Naive thymus-derived CD8-positive, alpha-beta T cell (primary cell): ENCODE results near the gene OTOP2. TPM values are rescaled to one million over a fixed set of nuclear protein-coding genes. Genes with fewer than 3 reads are reported as not detected.
A peak's percentile ranks its signal among the peaks of the same experiment; 100 is the strongest.

Source experiments
- ATAC-seq, 2 donors: fragments of 150-1000 bp; cut with Tn5 transposase in 1 of 2; sonication (Bioruptor Pico), chemical (Tn5 transposase) in 1 of 2; 1 replicate in 1 of 2; 2 replicates in 1 of 2; pipeline ENCODE4 v1.10.0; 2021; ENCODE audit warnings: mild to moderate bottlenecking in 2 of 2, moderate library complexity in 2 of 2
- POLR2A ChIA-PET: fragments of 350-600 bp; sonication (Branson Sonifier 250); formaldehyde crosslinking; loops from one replicate; lab custom pipeline; 2021; ENCODE audit warnings: antibody characterized with exemption; lab: Charles Lee
- DNase-seq, 10 donors: peaks; one replicate each; pipeline versions ENCODE4 v3.0.0 to v3.0.0-alpha.2; 2020 to 2022
- H3K27ac Mint-ChIP-seq, 10 donors: one replicate each; pipeline ENCODE4 v1.8.0; 2020 to 2022; ENCODE audit warnings: mild to moderate bottlenecking in 10 of 10, mixed read lengths in 10 of 10, moderate library complexity in 4 of 10, inconsistent platforms in 1 of 10
- H3K27me3 Mint-ChIP-seq, 5 donors: one replicate each; pipeline ENCODE4 v1.8.0; 2021 to 2022; ENCODE audit warnings: mixed read lengths in 5 of 5
- H3K36me3 Mint-ChIP-seq, 3 donors: one replicate each; pipeline ENCODE4 v1.8.0; 2020 to 2022; ENCODE audit warnings: mixed read lengths in 3 of 3, mild to moderate bottlenecking in 2 of 3, inconsistent platforms in 1 of 3
- H3K4me1 Mint-ChIP-seq, 4 donors: one replicate each; pipeline ENCODE4 v1.8.0; 2021 to 2022; ENCODE audit warnings: mixed read lengths in 4 of 4
- H3K4me3 Mint-ChIP-seq, 10 donors: one replicate each; pipeline ENCODE4 v1.8.0; 2020 to 2022; ENCODE audit warnings: mild to moderate bottlenecking in 10 of 10, mixed read lengths in 10 of 10, moderate library complexity in 6 of 10, inconsistent platforms in 1 of 10
- H3K9me3 Mint-ChIP-seq, 9 donors: one replicate each; pipeline ENCODE4 v1.8.0; 2020 to 2022; ENCODE audit warnings: mixed read lengths in 9 of 9, mild to moderate bottlenecking in 3 of 9, inconsistent platforms in 1 of 9, moderate library complexity in 1 of 9
- polyA plus RNA-seq, 3 donors: library from polyadenylated mRNA; unstranded; fragments of 300-500 nt; fragmentation: Illumina TruSeq; gene quantifications; one replicate each; pipeline ENCODE4 v1.2.3, GENCODE V29; 2021
- total RNA-seq, 8 experiments: library from RNA in 2 of 8; stranded (reverse) in 2 of 8; gene quantifications; one replicate each; pipeline ENCODE4 v1.2.3 and lab custom pipeline; 2021 to 2026

OTOP2 gene
- total and polyA plus RNA-seq, 5 experiments from 2014 or later: not detected

DNA sequence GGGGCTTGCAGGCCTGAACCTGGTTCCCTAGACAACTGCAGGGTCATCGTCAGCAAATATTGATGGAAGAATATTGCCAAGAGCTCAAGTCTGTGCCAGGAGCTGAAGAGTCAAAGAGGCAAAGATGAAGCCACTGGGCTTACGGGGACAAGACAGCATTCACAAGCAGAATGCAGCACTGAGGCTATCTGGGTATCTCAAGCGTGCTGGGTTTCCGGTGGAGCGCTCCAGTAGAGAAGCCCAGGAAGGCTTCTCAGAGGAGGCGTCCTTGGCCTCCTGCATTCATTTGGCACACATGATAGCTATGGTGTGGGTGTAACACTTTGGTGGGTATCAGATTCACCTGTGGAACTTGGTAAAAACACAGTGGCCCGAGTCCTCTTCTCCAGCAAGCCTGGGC lies 33.5 kb upstream of the OTOP2 start:
- no peak for DNase-seq
- H3K4me1 Mint-ChIP-seq: peaks cover 3 to 9% (median 5%) of the 10 kb centered on the region in 4 donors
- H3K27me3 Mint-ChIP-seq: peaks cover 16 to 60% (median 29%) of the 10 kb centered on the region in 5 donors
- H3K4me3 Mint-ChIP-seq: no peak overlapping the region
- no peaks in the 10 kb centered on the region for H3K36me3 Mint-ChIP-seq
- POLR2A ChIA-PET: no interaction called here
- H3K27ac Mint-ChIP-seq: no peak overlapping the region
- H3K9me3 Mint-ChIP-seq: no peaks in the 10 kb centered on the region
- no peak for ATAC-seq

DNA sequence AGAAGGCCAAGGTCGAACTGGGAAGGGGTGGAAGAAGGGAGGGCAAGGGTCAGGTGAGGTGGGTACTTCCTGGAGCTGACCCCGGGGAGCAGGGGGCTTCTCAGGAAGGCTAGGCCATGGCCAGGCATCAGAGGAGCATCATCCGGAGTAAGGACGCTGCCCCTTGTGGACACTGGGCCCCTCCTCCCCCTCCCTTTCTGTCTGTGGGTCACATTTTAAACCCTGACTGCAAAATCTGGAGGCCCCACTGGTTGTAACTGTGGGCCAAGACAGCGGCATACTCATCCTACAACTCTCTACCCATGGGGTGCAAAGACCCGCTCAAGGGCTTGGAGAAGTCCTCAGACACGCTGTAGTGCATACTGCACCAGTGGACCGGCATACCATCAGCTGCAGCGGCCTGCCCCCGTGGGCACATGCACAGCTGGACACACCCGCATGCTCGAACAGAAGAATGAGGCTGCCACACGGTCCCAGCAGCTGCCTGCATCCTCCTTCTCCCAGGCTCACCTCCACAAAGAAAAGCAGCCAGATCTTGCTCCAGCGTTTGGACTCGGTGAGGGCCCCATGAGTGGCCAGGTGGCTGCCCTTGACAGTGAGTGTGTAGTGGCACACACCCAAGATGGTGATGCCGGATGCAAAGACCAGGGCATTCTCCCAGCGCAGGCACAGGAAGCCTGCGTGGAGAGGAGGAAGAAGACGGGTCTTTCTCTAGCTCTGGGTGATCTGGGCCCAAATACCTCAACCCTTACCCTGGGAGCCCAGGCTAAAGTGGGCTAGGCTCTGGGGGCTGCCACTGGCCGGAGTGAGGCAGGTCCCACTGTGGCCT lies 31.8 kb upstream of the OTOP2 start:
- H3K9me3 Mint-ChIP-seq: no peaks in the 10 kb centered on the region
- H3K4me3 Mint-ChIP-seq: peak overlapping the region in 3 of 10 donors; percentile 48 to 77 (median 61)
- POLR2A ChIA-PET: interaction anchor here (0.5 to 0.8 kb wide), 2 partner anchors 14 to 1497 kb away, joined by 3 read pairs; no protein-coding TSS in a partner anchor
- DNase-seq: no peak
- ATAC-seq: no peak
- H3K27me3 Mint-ChIP-seq: peaks cover 21 to 60% (median 36%) of the 10 kb centered on the region in 5 donors
- H3K27ac Mint-ChIP-seq: no peak overlapping the region
- H3K36me3 Mint-ChIP-seq: no peaks in the 10 kb centered on the region
- H3K4me1 Mint-ChIP-seq: peaks cover 2 to 9% (median 5%) of the 10 kb centered on the region in 4 donors

DNA sequence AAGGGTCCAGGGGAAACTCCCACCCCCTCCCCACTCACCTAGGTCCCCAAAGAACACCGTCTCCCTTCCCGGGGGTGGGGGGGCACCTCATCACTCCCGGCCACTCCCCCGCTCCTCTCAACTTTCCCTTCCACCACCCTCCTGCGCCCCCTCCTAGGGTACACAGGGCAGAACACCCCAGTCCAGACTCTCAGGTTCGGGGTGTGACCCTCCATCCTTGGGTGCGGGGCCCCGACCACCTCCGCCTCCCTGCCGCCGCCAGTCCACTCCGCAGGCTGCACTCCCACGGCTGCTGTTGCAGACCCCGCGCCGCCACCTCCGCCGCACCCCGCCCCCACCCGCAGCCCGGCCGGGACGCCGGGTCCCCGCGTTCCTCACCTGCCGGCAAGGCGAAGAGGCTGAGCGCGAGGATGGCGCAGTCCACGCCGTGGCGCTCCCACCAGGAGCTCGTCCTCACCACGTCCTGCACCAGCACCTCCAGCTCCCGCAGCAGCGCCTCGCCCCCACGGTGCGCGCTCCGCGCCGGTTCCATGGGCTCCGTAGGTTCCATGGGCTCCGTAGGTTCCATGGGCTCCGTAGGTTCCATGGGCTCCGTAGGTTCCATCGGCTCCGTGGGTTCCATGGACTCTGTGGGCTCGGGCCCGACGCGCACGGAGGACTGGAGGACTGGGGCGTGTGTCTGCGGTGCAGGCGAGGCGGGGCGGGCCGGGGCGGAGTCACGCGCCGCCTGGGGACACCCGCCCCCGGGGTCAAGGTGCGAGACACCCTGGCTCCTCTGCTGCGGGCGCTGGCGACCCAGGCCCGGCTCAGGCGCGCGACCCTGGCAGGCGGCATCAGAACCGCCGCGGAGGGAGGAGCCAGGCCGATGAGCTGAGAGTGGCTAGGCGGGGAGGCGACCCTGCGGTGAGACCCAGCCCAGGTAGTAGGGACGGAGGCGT lies 30.8 kb upstream of the OTOP2 start, which contains the start of gene FADS6:
TSS of gene FADS6 (minus strand) at position 660 of the 938 bp plus-strand sequence. CDS start at position 622, 38 bp downstream.
- no peaks in the 10 kb centered on the region for H3K36me3 Mint-ChIP-seq
- ATAC-seq (peak; percentile 70 to 72), DNase-seq (peak in 1 of 10 donors; percentile 11)
- H3K9me3 Mint-ChIP-seq: no peaks in the 10 kb centered on the region
- peak within 1 kb of the TSS; percentile 56 to 86 (median 74) for H3K4me3 Mint-ChIP-seq
- POLR2A ChIA-PET: interaction anchor here (0.8 kb wide), 1 partner anchor 15 kb away, joined by 3 read pairs; no protein-coding TSS in a partner anchor
- peaks cover 21 to 57% (median 36%) of the 10 kb centered on the region in 5 donors for H3K27me3 Mint-ChIP-seq
- peaks cover 2 to 9% (median 5%) of the 10 kb centered on the region in 4 donors for H3K4me1 Mint-ChIP-seq
- peak within 1 kb of the TSS in 2 of 10 donors; percentile 59 to 71 for H3K27ac Mint-ChIP-seq

- peak overlapping the region in 2 of 10 donors; percentile 59 to 71 for H3K27ac Mint-ChIP-seq
Measured at GRCh38 chr17:74893936-74894671, 30.0 kb upstream of the OTOP2 start.

DNA sequence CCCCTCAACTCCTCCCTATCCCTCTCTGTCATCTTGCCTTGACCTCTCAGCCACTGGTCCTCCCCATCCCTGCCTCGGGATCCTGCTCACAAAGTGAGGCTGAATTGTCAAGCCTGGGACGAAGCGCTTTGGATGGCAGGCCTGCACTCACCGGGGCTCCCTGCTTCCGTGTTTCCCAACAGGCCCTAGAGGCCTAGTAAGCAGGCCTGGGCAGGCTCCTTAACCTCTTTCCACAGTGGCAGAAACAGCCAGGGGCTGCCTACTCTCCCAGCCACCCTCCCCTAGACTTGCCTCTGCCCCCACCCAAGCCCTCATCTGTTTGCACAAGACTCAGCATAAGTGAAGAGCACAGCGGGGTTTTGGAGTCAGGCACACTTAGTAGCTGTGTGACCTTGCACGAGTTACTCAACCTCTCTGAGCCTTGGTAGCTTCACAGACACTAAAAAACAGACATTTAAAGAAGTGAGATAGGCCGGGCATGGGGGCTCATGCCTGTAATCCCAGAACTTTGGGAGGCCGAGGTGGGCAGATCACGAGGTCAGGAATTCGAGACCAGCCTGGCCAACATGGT lies 25.6 kb upstream of the OTOP2 start:
- Mint-ChIP-seq H3K27me3 (peaks cover 17 to 44% (median 34%) of the 10 kb centered on the region in 5 donors), H3K36me3 (no peaks in the 10 kb centered on the region), H3K9me3 (no peaks in the 10 kb centered on the region), H3K27ac (no peak overlapping the region), H3K4me1 (peaks cover 2 to 7% (median 3%) of the 10 kb centered on the region in 4 donors), H3K4me3 (no peak overlapping the region)
- DNase-seq: no peak
- no peak for ATAC-seq
- POLR2A ChIA-PET: no interaction called here

More at GRCh38 chr17:74893936-74894671, 30.0 kb upstream of the OTOP2 start:
- Mint-ChIP-seq H3K4me1 (peaks cover 2 to 9% (median 5%) of the 10 kb centered on the region in 4 donors), H3K27me3 (peaks cover 21 to 51% (median 36%) of the 10 kb centered on the region in 5 donors), H3K9me3 (no peaks in the 10 kb centered on the region), H3K36me3 (no peaks in the 10 kb centered on the region), H3K4me3 (peak overlapping the region; percentile 56 to 86 (median 74))
- ATAC-seq (no peak), DNase-seq (no peak)
- POLR2A ChIA-PET: no interaction called here

DNA sequence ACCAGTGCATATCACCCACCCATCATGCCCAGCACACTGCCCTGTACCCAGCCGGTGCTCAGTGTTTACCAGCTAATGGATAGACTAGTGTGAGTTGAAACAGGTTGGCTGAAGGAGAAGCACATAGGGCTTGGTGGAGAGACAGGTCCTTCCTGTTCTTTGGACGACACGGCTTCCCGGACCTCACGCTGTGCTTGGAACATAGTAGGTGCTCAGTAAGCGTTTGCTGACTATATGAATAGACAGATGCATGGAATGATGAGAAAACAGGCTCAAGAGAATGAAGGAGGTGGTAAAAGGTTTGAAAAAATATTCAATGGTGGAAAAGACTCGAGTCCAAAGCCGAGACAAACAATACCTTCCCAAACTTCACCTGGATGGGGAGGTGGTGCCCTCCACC lies 23.9 kb upstream of the OTOP2 start:
- Mint-ChIP-seq H3K4me3 (no peak overlapping the region), H3K36me3 (no peaks in the 10 kb centered on the region), H3K27me3 (peaks cover 9 to 39% (median 24%) of the 10 kb centered on the region in 5 donors), H3K27ac (no peak overlapping the region), H3K4me1 (no peaks in the 10 kb centered on the region), H3K9me3 (no peaks in the 10 kb centered on the region)
- no peak for DNase-seq
- no peak for ATAC-seq
- POLR2A ChIA-PET: no interaction called here

DNA sequence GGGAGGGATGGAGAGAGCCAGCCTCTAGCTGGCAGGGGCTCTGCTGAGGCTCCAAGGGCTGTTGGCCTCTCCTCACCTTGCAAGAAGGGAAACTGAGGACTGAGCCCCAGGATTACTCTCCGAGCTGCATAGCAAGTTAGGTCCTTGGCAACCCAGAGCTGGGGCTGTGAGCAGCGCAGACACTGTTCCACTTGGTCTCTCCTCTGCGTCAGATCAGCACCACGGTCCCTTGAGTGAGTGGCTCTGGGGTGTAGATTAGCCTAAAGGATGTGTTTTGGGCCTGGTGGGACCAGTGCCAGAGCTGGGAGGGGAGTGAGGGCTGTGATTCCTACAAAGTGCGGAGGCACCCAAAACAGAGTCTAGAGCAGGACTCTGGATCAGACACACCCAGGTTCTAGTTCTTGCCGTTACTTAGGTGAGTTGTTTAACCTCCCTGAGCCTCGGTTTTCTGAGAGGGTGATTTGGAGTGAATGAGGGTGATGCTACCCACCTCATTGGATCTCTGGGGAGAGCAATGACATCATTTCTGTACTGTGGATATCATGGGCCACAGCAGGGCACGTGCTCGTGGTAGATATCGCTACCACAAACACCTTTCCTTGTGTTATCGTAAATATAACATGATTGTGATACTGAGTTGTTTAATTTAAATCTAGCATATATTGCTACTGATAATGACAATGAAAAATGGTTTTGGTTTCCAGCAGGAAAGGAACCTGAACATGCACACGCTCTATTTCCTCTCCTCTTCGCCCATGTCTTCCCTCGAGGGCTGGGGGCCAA lies 22.5 kb upstream of the OTOP2 start:
- ATAC-seq (no peak), DNase-seq (no peak)
- POLR2A ChIA-PET: no interaction called here
- H3K9me3 Mint-ChIP-seq: no peaks in the 10 kb centered on the region
- H3K27ac Mint-ChIP-seq: no peak overlapping the region
- no peaks in the 10 kb centered on the region for H3K36me3 Mint-ChIP-seq
- no peak overlapping the region for H3K4me3 Mint-ChIP-seq
- peaks cover under 1 to 28% (median 15%) of the 10 kb centered on the region in 5 donors for H3K27me3 Mint-ChIP-seq
- peaks cover 0 to 3% (median 0%) of the 10 kb centered on the region in 4 donors for H3K4me1 Mint-ChIP-seq

- H3K4me1 Mint-ChIP-seq: peaks cover 0 to 3% (median 0%) of the 10 kb centered on the region in 4 donors
- H3K27me3 Mint-ChIP-seq: peaks cover 0 to 27% (median 12%) of the 10 kb centered on the region in 5 donors
- POLR2A ChIA-PET: no interaction called here
- H3K4me3 Mint-ChIP-seq: no peak overlapping the region
- no peaks in the 10 kb centered on the region for H3K36me3 Mint-ChIP-seq
- no peaks in the 10 kb centered on the region for H3K9me3 Mint-ChIP-seq
- ATAC-seq (no peak), DNase-seq (no peak)
- H3K27ac Mint-ChIP-seq: no peak overlapping the region
Measured at GRCh38 chr17:74903034-74903433, 21.0 kb upstream of the OTOP2 start.

- DNase-seq (no peak), ATAC-seq (no peak)
- Mint-ChIP-seq H3K9me3 (no peaks in the 10 kb centered on the region), H3K27ac (no peak overlapping the region), H3K4me1 (peaks cover 0 to 3% (median 1%) of the 10 kb centered on the region in 4 donors), H3K36me3 (no peaks in the 10 kb centered on the region), H3K27me3 (peaks cover 0 to 27% (median 12%) of the 10 kb centered on the region in 5 donors), H3K4me3 (no peak overlapping the region)
- POLR2A ChIA-PET: no interaction called here
Measured at GRCh38 chr17:74903671-74904070, 20.4 kb upstream of the OTOP2 start.

- Mint-ChIP-seq H3K4me1 (peaks cover 0 to 3% (median 1%) of the 10 kb centered on the region in 4 donors), H3K36me3 (no peaks in the 10 kb centered on the region), H3K27me3 (peaks cover 0 to 24% (median 9%) of the 10 kb centered on the region in 5 donors), H3K9me3 (no peaks in the 10 kb centered on the region), H3K4me3 (no peak overlapping the region), H3K27ac (no peak overlapping the region)
- DNase-seq (no peak), ATAC-seq (no peak)
- POLR2A ChIA-PET: no interaction called here
Measured at GRCh38 chr17:74904687-74905409, 19.2 kb upstream of the OTOP2 start.
